ENCODE measurements around the gene EMC1.
"Not testable (repeated sequence)": the region's sequence is repeated elsewhere in the genome, so short reads cannot be mapped to it uniquely, and the experiment has no call there.

The EMC1 gene

DNA sequence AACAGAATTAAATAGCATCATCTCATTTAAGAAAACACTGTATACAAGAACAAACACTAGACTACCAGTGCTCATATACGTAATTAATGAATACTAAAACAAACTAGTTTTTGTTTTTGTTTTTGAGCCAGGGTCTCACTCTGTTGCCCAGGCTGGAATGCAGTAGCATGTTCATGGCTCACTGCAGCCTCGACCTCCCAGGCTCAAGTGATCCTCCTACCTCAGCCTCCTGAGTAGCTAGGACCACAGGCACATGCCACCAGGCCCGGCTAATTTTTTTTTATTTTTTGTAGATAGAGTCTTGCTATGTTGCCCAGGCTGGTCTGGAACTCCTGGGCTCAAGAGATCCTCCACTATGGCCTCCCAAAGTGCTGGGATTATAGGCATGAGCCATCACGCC lies 34.7 kb downstream of the EMC1 start:
- DNase-seq (ENCODE audit: low read depth), result not testable (repeated sequence)

- DNase-seq (ENCODE audit: low read depth), result no peak
Measured at GRCh38 chr1:19213580-19213979, 37.7 kb downstream of the EMC1 start.

DNA sequence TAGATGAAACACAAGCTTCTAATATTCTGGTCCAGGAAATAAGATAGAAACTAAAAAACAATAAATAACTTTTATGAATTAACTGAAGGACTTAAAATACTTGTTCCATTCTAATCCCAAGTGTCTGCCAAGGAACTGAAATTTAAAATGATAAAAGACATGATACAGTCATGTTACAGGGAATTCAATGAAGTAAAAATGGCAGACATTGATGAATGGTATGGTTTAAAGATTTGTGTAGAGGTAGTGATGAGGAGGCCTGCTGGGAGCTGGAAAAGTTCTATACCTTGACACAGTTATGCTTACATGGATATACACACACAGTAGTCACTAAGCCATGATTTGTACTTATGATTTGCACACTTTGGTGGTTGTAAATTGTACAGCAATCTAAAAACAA lies 39.2 kb downstream of the EMC1 start:
- DNase-seq (ENCODE audit: low read depth), result no peak

GRCh38 chr1:19210772-19211549 lies 40.4 kb downstream of the EMC1 start:
- no peak for DNase-seq (ENCODE audit: low read depth)

GRCh38 chr1:19209990-19210771 lies 41.1 kb downstream of the EMC1 start, which contains the start of gene UBR4:
Gene UBR4, minus strand, starts transcription at chr1:19210266. Its CDS starts 18 bp downstream, at chr1:19210248.
- DNase-seq (ENCODE audit: low read depth), result peak; percentile 93

DNA sequence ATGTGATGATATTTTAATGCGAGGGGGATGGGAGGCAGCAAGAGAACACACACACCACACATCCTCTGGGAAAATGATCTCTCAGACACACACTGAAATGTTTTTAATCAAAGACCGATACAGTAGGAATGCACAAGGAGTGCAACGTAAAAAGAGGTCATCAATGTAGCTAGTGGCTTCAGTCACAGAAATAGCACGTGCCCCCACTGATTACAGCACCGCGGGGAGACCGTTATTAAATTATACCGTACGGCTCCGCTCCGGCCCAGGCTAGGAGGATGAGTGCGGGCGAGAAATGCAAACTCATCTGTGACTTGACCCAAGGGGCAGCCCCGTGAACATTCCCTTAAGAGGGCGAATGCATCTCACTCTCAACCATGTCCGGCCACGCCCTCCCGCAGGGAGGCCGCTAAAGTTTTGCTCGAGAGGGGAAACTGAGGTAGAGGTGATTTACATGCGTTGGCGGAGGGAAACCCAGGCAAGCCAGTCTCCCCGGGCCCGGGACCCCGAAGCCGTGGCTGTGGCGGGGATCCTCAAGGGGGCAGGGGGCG lies 41.8 kb downstream of the EMC1 start:
- peak; percentile 52 for DNase-seq (ENCODE audit: low read depth)

GRCh38 chr1:19208710-19209438 lies 42.5 kb downstream of the EMC1 start:
- DNase-seq (ENCODE audit: low read depth), result peak; percentile 57

DNA sequence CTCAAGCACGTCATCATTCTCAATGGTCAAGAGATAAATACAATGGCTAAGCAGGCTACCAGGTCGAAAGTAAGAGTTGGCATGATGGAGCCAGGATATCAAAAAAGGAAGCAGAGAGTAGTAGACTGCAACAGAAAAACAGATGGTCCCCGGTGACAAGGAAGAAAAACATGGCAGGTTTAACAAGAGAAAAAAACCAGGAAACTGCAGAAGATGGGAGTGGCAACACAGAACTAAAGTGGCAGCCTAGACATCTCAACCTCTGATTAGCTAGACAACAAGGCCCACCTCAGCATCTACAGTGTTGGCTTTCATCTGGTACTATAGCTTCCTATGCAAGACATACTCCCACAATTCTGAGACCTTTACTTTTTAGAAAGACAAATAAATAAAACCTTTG lies 44.4 kb downstream of the EMC1 start:
- DNase-seq (ENCODE audit: low read depth), result no peak

- DNase-seq (ENCODE audit: low read depth), result no peak
Measured at GRCh38 chr1:19205845-19206244, 45.5 kb downstream of the EMC1 start.

- no peak for DNase-seq (ENCODE audit: low read depth)
Measured at GRCh38 chr1:19205403-19205802, 45.9 kb downstream of the EMC1 start.

DNA sequence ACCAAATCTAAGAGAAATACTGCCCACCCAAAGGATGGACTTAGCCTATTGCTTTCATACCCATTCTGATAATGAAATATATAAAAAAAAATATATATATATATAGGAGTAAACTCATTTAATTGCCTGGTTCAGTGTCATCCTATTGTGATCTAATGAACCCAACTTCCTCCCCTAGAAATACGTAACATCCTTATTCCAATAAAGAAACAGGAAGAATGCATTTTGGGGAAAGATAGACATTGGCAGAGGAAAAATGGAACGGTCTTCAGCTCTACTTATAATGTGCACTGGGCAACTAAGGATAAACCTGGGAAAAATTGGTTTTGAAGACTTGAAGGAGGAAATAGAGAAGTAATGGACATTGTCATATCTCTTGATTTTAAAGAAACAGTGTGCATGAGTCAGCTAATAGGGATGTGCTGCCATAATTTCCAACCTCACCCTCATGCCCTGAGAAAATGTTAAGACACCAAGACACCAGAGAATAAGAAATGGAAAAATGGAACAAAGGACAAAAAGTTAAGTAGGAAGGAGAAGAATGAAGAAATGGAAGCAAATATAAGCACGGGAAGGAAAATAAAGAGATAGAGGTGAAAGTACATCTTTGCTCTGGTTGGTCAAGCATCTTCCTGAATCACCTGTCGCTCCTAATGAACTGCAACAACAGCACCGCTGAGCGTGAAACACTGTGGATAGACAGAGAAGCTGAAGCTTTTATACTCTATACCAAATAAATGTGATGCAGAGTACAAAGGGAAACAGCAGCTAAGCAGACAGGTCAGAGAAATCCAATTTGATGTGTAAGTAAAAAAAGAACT lies 46.7 kb downstream of the EMC1 start:
- no peak for DNase-seq (ENCODE audit: low read depth)

GRCh38 chr1:19203440-19203839 lies 47.9 kb downstream of the EMC1 start:
- peak; percentile 67 for DNase-seq (ENCODE audit: low read depth)

DNA sequence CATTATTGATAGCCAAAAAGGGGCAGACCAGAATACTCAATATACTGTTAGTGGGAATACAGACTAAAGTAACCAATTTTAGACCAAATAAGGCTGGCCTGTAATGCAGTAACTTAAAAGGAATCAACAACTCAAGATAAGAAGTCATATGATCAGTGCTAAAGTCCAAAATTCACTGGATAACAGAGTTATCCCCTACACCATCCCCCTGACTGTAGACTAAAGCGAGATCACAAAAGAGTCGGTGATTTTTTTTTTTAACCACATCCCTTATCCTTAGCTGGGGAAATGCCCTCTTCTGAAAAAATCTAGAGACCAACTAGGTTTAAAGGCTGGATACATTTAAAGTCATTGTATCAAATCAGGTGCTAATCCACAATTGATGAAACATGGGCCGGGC lies 48.9 kb downstream of the EMC1 start:
- no peak for DNase-seq (ENCODE audit: low read depth)

- DNase-seq (ENCODE audit: low read depth), result no peak
Measured at GRCh38 chr1:19199969-19200604, 51.2 kb downstream of the EMC1 start.

GRCh38 chr1:19199329-19199968 lies 51.9 kb downstream of the EMC1 start:
- no peak for DNase-seq (ENCODE audit: low read depth)

GRCh38 chr1:19198820-19199219 lies 52.5 kb downstream of the EMC1 start:
- DNase-seq (ENCODE audit: low read depth), result no peak

GRCh38 chr1:19197845-19198244 lies 53.5 kb downstream of the EMC1 start:
- DNase-seq (ENCODE audit: low read depth), result no peak

DNA sequence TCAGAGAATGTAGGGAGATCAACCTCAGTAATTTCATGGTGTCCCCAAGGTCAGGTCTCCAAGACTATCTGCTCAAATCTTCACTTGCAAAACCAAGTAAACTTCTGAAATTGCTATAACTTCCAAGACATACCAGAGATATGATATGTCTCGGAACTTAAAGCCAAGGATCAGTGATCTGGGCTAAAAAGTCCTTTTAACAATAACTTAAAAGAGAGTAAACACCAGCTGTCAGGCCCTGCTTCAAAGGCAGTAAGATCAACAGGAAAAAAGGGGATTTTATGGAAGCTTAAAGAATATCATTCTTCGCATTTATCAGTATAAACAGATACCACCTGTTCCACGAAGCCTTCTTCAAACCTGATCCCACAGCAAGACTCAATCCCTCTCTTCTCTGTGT lies 55.0 kb downstream of the EMC1 start:
- no peak for DNase-seq (ENCODE audit: low read depth)

GRCh38 chr1:19193004-19193403 lies 58.3 kb downstream of the EMC1 start:
- no peak for DNase-seq (ENCODE audit: low read depth)

DNA sequence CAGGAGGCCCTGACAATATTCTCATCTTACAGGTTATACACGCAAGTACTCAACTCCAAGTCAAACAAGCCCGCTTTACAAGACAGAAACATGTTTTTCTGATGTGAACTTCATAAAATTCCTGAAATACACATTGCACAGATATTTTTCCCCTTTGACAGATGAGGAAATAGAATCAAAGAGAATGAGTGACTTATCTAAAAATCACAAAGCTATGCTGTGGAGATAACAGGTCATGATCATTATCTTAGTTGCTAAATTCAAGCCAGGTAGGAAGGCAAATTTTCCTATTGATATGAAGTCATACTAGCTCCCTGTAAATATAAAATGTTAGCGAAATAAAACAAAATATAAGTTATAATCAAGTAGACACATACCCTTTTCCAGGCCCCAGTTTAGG lies 59.5 kb downstream of the EMC1 start:
- no peak for DNase-seq (ENCODE audit: low read depth)

- DNase-seq (ENCODE audit: low read depth), result no peak
Measured at GRCh38 chr1:19190468-19190867, 60.9 kb downstream of the EMC1 start.

Data from fibroblast of gingiva (primary cell).